A549 treated with AZD9567 at 1 μM for 4 hours (cell line): Measurements from ENCODE around the gene CSNK2A3. TPM values are rescaled to one million over a fixed set of nuclear protein-coding genes. Genes with fewer than 3 reads are reported as not detected.

Source experiments
- total RNA-seq: library from RNA; stranded (reverse); fragments of 200-300 nt; extraction: Qiagen RNA extraction; gene quantifications from 5 replicates; pipeline ENCODE4 v1.2.3, GENCODE V29; 2022; ENCODE audit not compliant: insufficient read depth

Gene CSNK2A3
- 1.6 to 5.0 TPM (median 1.8 TPM) in 5 replicates for total RNA-seq

GRCh38 chr11:11352878-11353277, at the start of gene CSNK2A3:
CSNK2A3 (minus strand) TSS chr11:11353250; CDS start chr11:11353119, 131 bp downstream.

